VCaP (cell line): ENCODE results near the gene NLGN2.

Experiments
- H3K27ac ChIP-seq: fragments of 450-650 bp; 2 replicates; pipeline ENCODE4 v1.5.1; 2017
- CTCF ChIP-seq: fragments of 450-650 bp; conservative IDR thresholded peaks from 2 replicates; pipeline ENCODE4 v1.5.1; 2017; ENCODE audit warnings: mild to moderate bottlenecking, moderate library complexity

NLGN2 gene

GRCh38 chr17:7432296-7432695 is 24.7 kb downstream of the NLGN2 start:
- no peak for TF ChIP-seq CTCF
- H3K27ac ChIP-seq: no peak overlapping the region

GRCh38 chr17:7435676-7436555 is 28.3 kb downstream of the NLGN2 start:
- H3K27ac ChIP-seq: peak overlapping the region; percentile 67
- no peak; the same call in 1 of the 2 replicates for TF ChIP-seq CTCF

DNA sequence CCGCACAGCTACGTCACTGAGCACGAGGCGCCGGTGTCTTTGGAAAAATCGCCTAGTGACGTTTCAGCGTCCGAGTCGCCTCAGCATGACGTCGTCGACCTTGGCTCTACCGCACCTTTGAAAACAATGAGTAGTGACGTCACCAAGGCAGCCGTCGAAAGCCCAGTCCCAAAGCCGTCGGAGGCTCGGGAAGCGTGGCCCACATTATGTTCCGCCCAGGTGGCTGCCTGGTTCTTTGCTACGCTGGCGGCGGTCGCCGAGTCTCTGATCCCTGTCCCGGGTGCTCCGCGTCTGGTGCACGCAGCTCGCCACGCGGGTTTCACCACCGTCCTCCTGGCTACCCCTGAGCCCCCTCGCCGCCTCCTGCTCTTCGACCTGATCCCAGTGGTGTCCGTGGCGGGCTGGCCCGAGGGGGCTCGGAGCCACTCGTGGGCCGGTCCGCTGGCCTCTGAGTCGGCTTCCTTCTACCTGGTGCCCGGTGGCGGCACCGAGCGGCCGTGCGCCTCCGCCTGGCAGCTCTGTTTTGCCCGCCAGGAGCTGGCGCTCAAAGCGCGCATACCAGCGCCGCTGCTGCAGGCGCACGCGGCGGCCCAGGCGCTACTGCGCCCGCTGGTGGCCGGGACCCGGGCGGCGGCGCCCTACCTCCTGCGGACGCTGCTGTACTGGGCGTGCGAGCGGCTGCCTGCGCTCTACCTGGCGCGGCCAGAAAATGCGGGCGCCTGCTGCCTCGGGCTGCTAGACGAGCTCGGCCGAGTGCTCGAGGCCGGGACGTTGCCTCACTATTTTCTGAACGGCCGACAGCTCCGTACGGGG is 29.1 kb downstream of the NLGN2 start:
- H3K27ac ChIP-seq: peak overlapping the region; percentile 67
- peak; percentile 87 for TF ChIP-seq CTCF

DNA sequence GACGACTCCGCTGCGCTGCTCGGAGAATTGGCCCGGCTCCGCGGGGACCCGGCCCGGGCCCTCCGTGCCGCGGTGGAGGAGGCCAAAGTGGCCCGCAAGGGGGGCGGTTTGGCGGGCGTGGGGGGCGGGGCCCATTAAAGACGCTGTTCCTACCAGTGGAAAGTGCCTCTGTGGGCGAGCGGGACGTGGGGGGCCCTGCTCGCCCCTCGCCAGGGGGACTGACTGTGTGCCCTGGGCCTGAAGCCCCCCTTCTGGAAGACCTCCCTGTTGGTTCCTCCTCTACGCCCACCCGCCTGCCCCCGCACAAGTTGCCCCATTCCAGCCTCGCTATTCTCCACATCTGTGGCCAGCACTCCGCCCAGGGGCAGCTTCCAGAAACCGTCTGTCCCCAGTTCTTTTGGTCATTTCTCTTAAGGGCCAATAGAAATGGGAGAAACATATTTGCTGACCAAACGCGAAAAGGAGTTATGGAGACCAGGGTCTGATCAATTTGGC is 29.8 kb downstream of the NLGN2 start:
- peak overlapping the region; percentile 67 for H3K27ac ChIP-seq
- peak; percentile 37; the same call in 1 of the 2 replicates for TF ChIP-seq CTCF

DNA sequence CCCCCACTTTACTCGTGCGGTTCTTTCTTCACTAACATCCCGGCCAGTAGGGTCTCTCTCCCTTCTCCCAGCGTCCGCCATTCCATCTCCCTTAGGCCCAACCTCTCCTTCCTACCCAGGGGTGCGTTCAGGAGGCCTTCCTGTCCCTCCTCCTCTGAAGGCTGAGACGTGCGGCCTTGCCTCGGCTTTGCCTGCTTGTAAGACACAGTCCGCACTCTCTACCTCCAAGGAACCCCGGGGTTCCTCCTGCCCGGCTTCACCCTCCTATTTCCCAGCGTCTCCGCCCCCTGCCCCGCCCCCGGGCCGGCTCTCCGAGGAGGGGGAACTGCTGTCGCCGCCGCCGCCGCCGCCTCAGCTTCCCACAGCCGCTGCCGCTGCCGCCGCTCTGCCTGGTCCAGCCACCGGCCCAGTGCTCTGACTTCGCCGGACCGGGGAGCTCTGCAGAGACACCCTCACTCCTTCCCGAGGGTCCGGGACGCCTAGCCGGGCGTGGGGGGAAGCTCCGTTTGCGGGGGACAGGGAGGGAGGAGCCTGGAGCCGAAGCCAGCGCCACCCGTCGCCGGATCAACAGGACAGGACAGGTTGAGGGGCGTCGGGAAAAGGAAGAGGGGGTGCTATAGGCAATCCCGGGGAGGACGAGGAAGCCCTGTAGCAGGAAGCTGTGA is 30.4 kb downstream of the NLGN2 start:
- no peak overlapping the region for H3K27ac ChIP-seq
- TF ChIP-seq CTCF: no peak

GRCh38 chr17:7438656-7439460 is 31.2 kb downstream of the NLGN2 start:
- TF ChIP-seq CTCF: no peak

More at GRCh38 chr17:7438656-7439460, 31.2 kb downstream of the NLGN2 start:
- H3K27ac ChIP-seq: no peak overlapping the region
